SHP77 (cell line): Measurements from ENCODE around the gene ARPC2.
"Not testable (repeated sequence)": the region's sequence is repeated elsewhere in the genome, so short reads cannot be mapped to it uniquely, and the experiment has no call there.

ENCODE experiments used
- DNase-seq, 2 experiments: peaks; one replicate each; lab custom pipeline; 2025; lab: John Stamatoyannopoulos, UW

Gene ARPC2

DNA sequence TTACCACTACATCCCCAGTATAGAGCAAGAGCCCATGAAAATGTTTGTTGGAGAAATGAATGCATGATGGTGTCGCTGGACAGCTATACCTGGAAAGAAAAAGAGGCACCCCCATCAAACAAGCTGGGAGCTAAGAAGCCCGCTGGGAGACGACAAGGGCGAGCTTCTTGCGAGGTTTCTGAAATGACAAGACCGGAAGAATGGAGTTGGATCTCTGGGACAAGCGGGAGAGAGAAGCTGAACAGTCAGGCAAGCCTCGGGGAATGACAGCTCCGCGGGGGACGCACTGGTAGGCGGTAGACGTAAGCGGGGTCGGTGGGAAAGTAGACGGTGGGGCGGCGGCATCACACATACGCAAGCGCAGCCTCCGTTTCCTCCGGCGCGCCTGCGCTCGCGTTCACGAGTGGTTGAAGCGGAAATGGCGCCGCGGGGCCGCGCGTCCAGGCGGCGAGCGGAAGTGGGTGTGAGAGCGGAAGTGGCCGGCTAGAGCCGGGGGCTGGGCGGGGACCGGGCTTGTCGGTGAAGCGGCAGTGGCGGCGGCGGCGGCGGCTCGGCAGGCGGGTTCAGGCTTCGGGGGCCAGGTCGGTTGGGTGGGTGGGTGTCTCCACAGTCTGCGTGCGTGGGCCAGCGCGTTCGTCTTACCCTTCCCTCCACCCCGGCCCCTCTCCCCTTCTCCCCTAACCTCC lies at the start of gene ARPC2:
TSS of gene ARPC2 (plus strand) at position 516 of the 686 bp plus-strand sequence. CDS start 282 bp downstream, outside the sequence.
- peak; percentile 86 to 88 for DNase-seq

DNA sequence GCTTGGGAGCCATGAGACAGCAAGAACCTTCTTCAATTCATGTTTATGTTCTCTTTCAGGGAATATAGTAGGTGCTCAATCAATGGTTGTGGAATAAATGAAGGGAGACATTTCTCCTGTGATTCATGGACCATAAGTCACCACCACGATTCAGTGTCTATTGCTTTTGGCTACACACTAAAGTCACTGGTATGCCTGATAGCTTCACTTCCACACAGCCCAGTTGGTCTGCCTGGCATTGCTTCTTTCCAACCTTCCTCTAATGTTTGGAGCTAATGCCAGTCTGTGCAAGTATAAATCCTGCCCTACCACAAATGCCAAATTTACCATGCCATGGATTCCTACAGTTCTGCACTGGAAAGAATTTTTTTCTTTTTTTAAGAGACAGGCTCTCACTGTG lies 49.0 kb upstream of the ARPC2 start:
- DNase-seq = no peak

DNA sequence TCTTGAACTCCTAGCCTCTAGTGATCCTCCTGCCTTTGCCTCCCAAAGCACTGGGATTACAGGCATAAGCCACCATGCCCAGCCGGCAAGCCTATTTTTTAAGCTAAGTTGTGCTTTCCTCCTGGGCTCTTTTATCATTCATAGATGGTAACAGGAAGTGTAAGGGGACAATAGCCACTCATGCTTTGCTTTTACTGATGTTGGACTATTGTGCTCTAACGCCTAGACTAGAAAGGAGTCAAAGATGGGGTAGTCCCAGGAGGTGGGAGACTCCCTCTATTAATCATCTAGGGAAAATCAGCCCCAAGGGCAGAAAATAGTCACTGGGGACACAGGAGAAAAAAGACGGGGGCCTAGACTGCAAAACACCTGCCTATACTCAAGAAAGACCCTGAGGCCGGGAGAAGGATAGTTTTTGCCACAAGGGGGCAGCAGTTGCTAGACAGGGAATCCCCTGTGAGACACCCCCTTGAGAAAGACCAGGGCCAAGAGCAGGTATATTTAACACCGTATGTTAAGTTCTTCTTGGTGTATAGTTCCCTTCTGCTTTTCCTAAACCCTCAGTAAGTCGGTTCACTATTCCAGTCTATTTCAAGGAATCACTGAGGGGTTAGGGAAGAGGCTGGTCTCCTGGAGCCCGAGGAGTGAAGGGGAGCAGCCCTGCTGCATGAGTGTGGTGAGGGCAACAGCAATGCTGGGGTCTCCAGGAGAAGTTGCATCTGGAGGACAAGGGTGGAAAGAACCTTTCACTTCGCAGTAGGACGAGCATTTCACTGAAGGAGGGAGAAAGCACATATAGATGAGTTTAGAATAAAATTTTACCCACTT lies 48.1 kb upstream of the ARPC2 start:
- DNase-seq = peak; percentile 20 to 35

DNA sequence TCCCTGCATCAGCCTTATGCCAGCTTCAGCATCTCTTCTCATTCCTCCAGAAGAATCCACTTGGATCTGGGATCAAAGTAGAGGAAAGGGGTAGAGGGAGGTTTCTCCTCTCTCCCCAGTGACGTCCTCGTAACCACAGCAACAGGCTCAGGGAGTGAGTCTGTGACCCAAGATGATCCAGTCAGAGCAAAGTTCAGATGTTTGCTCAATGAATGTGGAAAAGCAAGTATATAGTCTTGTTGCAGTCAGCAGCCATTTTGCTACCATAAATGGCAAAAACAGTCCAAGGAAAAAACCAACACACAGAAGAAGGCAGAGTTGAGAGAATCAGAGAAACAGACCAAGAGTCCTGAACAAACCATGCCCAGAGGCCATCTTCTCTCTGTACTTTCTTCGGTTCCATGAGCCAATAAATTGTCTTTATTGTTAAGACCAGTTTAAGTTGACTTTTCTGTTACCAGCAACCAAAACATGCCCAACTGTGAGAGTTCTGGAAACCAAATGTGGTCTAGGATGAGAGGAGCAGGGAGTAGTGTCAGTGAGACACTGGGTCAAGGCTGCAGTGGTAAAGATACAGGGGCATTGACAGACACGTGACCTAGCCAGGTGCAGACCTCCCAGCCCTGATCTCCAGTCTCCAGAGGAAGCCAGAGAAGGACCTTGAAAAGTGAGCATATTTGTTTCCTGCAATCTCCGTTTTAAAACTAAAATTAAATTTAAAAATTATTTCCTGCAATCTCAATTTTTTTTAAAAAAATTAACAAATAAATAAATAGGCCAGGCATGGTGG lies 47.0 kb upstream of the ARPC2 start:
- DNase-seq = no peak

DNA sequence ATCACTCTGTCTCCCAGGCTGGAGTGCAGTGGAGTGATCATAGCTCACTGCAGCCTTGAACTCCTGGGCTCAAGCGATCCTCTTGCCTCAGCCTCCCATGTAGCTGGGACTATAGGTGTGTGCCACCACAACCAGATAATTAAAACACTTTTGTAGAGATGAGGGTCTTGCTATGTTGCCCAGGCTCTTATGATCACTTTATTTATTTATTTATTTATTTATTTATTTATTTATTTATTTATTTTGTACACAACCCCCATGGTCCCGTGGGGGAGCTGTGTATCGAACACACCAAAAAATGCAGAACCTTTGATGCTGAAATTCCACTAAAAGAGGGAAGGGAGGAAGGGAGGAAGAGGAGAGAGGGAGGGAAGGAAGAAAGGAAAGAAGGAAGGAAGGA lies 45.2 kb upstream of the ARPC2 start:
- DNase-seq = not testable (repeated sequence)

DNA sequence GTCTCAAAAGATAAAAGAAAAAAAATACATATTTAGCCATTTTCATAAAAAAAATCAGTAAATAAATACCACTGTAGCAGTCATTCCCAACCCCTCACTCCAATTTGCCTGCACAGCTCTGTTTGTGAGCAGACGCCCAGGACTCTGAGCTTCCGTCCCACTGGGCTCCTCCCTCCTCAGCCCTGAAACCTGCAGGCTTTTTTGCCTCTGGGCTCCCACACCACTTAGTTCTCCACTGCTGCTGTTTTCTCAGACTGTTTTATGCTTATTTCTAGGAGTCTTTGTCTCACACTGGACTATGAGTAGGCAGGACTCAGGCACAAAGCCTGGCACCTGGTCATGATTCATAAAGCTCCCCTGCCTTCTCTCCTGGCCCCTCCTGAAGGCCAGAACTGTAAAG lies 44.1 kb upstream of the ARPC2 start:
- no peak for DNase-seq

GRCh38 chr2:218179782-218180181 lies 37.2 kb upstream of the ARPC2 start:
- no peak for DNase-seq

DNA sequence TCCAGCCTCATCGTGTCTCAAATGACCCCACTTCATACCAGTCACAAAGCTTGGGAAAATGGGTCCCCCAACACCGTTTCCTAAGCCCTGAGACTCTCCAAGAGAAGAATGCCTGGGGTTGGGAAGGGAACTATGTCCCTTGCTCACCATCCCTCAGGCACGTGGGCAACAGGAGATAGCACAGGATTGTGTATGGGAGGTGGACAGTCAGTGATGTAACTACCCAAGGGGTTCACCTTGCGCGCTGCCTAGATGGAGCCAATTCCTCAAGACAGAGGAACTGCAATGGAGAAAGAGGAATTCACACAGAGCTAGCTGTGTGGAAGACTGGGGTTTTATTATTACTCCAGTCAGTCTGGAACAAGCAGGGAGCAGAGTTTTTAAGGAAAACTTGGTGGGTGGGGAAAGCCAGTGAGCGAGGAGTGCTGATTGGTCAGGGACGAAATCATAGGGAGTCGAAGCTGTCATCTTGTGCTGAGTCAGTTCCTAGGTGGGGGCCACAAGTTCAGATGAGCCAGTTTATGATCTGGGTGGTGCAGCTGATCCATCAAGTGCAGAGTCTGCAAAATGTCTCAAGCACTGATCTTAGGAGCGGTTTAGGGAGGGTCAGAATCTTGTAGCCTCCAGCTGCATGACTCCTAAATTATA lies 36.4 kb upstream of the ARPC2 start:
- no peak for DNase-seq

- DNase-seq = no peak
Measured at GRCh38 chr2:218184331-218184730, 32.7 kb upstream of the ARPC2 start.

DNA sequence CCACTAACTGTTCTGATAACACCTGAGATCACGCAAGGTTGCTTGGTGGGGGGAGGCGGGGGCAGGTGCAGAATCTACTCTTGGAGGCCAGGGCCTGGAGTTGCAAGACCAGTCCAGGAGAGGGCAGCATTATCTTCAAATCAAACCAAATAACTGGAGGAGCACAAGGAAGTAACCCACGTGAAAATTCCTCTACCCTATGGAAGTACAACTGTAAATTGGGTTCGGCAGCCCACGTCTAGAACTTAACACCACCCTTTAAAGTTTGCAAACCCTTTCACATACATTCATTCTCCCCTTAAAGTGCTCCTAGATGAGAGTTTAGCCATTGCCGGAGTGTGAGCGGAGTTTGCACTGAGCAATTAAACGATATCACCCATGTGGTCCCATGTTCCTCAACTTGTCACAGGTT lies 30.6 kb upstream of the ARPC2 start:
- DNase-seq = peak; percentile 42 to 71

GRCh38 chr2:218186876-218187275 lies 30.1 kb upstream of the ARPC2 start:
- DNase-seq = no peak

GRCh38 chr2:218187296-218188015 lies 29.5 kb upstream of the ARPC2 start:
- DNase-seq = no peak

GRCh38 chr2:218188528-218188927 lies 28.5 kb upstream of the ARPC2 start:
- DNase-seq = no peak

DNA sequence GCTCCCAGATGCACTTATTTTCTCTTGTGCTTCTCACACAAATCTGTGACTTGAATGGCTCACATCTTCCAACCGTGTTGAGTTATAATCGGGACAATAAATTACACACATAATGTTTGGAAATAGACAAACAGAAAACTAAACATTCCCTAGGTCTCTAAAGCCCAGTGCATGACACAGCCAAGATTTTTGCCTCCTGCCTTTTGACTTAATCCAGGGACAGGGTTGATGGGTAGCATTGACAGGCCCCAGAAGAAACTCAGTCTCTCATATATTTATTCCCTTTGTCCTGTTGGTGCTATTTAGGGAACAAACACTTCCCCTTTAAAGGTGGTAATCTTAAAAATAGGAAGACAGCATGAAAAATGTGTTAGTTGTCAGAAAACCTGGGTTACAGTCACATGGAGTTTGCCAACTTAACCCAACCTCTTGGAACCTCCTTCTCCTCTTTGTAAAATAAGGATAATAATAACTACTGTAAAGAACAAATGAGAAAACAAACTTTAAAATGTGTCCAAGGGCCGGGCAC lies 24.0 kb upstream of the ARPC2 start:
- DNase-seq = no peak

- DNase-seq = no peak
Measured at GRCh38 chr2:218193701-218194100, 23.3 kb upstream of the ARPC2 start.

- DNase-seq = no peak
Measured at GRCh38 chr2:218194880-218195279, 22.1 kb upstream of the ARPC2 start.

- no peak for DNase-seq
Measured at GRCh38 chr2:218196974-218197373, 20.0 kb upstream of the ARPC2 start.

- DNase-seq = no peak
Measured at GRCh38 chr2:218202266-218202665, 14.7 kb upstream of the ARPC2 start.

DNA sequence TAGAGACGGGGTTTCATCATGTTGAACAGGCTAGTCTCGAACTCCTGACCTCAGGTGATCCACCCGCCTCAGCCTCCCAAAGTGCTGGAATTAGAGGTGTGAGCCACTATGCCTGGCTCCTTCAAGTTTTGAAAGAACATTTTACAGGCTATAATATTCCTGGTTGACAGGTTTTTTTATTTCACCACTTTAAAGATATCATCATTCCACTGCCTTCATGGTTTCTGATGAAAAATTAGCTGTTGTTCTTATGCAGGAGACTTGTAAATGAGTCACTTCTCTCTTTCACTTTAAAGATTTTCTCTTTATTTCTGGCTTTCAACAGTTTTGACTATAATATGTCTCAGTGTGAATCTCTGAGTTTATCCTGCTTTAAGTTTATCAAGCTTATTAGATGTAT lies 7.9 kb upstream of the ARPC2 start:
- no peak for DNase-seq

DNA sequence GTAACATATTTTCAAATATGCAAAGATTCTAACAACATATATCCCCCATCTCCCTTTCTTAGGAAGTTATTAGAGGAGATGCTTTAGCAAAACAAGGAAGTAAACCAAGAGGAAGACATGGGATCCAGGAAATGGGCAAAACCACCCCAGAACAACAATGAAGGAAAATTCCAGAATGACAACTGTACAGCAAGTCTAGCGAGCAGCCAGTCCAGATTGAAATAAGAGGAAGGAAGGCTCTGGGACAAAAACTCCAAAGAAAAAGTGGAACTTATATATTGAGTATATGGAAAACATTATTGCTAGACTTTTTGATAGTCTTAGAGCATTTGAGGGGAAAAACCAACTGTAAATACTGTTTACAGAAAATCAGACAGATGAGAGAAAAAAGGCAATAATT lies 2.9 kb upstream of the ARPC2 start:
- DNase-seq = no peak

DNA sequence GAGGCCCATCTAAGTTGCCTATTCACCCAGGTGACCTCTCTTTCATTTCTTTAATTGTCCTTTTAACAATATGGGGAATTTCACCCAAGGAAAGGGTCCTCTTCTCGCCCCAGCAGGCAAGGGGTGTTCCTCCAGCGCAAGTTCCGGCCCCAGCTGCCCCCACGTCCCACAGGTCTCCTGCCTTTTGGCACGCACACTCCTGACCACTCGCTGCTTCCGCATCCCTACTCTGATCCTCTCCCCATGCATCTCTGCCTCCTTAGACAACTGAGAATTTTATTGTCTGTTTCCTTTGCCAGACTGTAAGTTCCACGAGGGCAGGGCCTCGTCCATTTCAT lies 684 bp upstream of the ARPC2 start:
- DNase-seq = peak; percentile 19 to 34
